Ascending aorta (tissue), 2 donors: ENCODE results near the gene ZSCAN12. TPM values are rescaled to one million over a fixed set of nuclear protein-coding genes. Genes with fewer than 3 reads are reported as not detected.

Source experiments
- DNase-seq, 2 donors: peaks; one replicate each; pipeline ENCODE4 v3.0.0-alpha.2; 2019; ENCODE audit warnings: low spot score in 2 of 2
- H3K27ac ChIP-seq, 2 donors: fragments of 200-600 bp; sonication (generic); one replicate each; pipeline ENCODE4 v1.5.1; 2016 to 2017; ENCODE audit warnings: mild to moderate bottlenecking in 1 of 2
- H3K27me3 ChIP-seq: fragments of 200-600 bp; sonication (generic); one replicate; pipeline ENCODE4 v1.5.1; 2017
- H3K36me3 ChIP-seq, 2 donors: fragments of 200-600 bp; sonication (generic); one replicate each; pipeline ENCODE4 v1.5.1; 2016
- H3K4me1 ChIP-seq, 2 donors: fragments of 200-600 bp; sonication (generic); one replicate each; pipeline ENCODE4 v1.5.1; 2016 to 2017; ENCODE audit warnings: mild to moderate bottlenecking in 1 of 2
- H3K4me3 ChIP-seq, 2 donors: fragments of 200-600 bp; sonication (generic); one replicate each; pipeline ENCODE4 v1.5.1; 2016 to 2017; ENCODE audit warnings: mild to moderate bottlenecking in 1 of 2
- H3K9me3 ChIP-seq, 2 donors: fragments of 200-600 bp; sonication (generic); one replicate each; pipeline ENCODE4 v1.5.1; 2016
- CTCF ChIP-seq, 3 experiments: fragments of 200-600 bp in 2 of 3; fragments of 450-650 bp in 1 of 3; sonication (generic) in 2 of 3; IDR thresholded peaks; one replicate each; pipeline ENCODE4 v1.5.1; 2016 to 2019; ENCODE audit warnings: antibody characterized with exemption in 3 of 3, mild to moderate bottlenecking in 1 of 3, moderate library complexity in 1 of 3
- intact Hi-C: fragments of 100-400 bp; cut with DNase I; formaldehyde crosslinking; loops from one replicate; pipeline ENCODE4 v1.15.1; 2023
- total RNA-seq: library from RNA; depleted of rRNA; stranded (reverse); fragments of >200 nt; gene quantifications from one replicate; pipeline ENCODE4 v1.1.0, GENCODE V29; 2016

ZSCAN12 gene
- total RNA-seq, 1 donor from 2014 or later: 5.3 TPM

DNA sequence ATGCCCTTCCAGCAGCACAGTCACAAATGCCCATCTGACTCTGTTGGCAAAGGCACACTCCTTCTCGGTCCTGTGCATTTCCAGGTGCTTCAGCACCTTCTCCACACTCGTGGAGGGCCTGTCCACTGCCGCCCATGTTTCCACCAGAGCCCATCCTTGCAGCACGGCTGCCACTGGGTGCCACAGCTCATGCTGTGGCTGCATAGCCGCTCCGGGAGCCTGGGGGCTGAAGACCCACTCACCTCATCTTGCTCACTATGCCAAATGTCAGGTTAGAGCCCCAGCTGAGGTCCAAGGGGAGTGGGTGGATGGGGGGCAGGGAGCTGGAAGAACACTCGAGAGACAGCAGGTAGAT is 42.9 kb downstream of the ZSCAN12 start:
- DNase-seq: no peak
- peaks cover 0 to 9% of the 10 kb centered on the region in 2 donors for H3K4me1 ChIP-seq
- TF ChIP-seq CTCF (IDR thresholded peaks at IDR 0.05): no peak
- no peaks in the 10 kb centered on the region for H3K27me3 ChIP-seq
- peak overlapping the region in 1 of 2 donors; percentile 64 for H3K4me3 ChIP-seq
- intact Hi-C loops: loop anchor here (1.0 to 10.0 kb wide), 5 partner anchors 104 to 1172 kb away; partner anchors contain the start of genes ZKSCAN4, ZSCAN16 and ZSCAN9
- peaks cover 0 to 8% of the 10 kb centered on the region in 2 donors for H3K36me3 ChIP-seq
- H3K9me3 ChIP-seq: no peaks in the 10 kb centered on the region
- peak overlapping the region; percentile 53 to 76 for H3K27ac ChIP-seq

DNA sequence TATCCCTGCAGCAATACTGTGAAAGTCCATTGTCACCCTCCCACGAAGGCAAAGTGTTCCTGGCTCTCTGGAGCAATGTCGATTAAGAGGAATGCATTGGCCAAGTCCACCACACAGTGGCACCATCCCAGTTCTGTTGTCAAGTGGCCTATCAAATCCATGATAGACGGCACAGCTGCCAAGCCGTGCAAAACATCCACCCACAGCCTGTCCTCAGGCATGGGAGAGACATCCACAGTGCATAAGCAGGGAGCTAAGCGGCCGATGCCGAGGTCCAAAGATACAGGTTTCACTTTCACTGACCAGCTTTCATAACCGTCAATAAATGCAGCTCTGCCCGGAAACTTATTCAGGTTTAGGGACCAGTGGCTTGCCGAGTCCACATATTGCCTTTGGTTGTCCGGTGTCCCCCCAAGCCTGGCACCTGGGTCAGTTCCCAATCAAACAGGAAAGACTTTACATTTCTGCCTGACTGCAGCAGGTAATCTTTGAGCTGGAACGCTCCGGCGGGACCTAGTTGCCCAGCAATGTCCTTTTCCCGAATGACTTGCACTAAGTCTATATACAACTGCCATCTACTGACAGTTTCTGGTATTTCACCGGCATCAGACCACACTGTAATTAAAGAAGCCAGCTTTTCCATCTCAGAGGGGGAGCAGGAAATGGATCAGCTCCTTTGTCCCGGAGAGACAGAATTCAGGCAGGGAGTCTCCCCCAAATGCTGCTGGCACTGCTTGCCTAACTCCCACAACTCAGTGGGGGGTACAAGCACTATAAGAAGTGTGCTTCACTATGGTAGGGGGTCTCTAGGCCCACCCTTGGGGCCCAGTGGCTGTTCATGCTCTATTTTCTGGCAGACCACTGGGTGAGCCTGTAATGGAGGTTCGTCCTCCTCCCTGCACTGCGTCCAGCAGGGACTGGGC is 43.5 kb downstream of the ZSCAN12 start:
- Histone ChIP-seq H3K27ac (peak overlapping the region; percentile 53 to 76), H3K9me3 (no peaks in the 10 kb centered on the region), H3K4me1 (peaks cover 0 to 12% of the 10 kb centered on the region in 2 donors), H3K36me3 (peaks cover 0 to 4% of the 10 kb centered on the region in 2 donors), H3K4me3 (peak overlapping the region; percentile 51 to 64), H3K27me3 (no peaks in the 10 kb centered on the region)
- peak; percentile 23 to 86 for DNase-seq
- peak; percentile 78 to 83 (median 80) for TF ChIP-seq CTCF (IDR thresholded peaks at IDR 0.05)
- intact Hi-C loops: loop anchor here (1.0 to 10.0 kb wide), 5 partner anchors 104 to 1171 kb away; partner anchors contain the start of genes ZKSCAN4, ZSCAN16 and ZSCAN9

DNA sequence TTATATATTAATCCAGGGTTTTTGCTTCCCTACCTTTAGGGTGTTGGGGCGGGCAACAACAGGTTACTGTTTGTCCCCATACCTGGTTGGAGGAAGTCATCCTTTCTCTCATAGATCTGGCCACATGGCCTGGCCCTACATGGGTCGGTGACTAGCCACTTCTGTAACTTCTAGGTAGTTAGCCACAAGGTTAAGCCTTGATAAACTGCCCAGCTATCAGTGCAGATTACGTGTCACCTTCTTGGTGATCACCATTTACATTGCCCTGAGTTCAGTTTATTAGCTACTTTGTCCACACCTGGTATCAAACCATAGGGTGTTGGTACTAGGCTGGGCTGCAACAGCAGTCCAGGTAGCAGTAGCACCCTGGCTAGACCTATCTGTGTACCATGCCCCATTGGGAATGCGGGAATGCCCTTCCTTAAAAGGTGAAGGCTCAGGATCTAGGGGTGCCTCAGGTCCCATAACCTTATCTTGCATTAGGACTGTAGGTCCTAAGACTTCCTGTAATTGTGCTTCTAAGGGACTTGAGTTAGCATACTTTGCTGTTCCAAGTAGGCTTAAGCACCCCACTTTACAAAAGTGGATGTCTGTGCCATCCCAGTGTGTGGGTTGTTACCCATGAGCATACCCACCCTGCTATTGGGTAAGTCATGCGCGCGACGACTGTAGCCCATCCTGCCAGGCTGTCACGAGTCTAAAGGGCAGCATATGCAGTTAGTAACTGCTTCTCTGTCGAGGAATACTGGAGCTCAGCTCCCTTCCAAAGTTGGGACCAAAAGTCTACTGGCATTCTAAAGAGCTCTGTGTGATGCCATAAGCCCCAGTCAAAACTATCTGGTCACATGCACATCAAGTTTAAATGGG is 44.6 kb downstream of the ZSCAN12 start:
- no peak for DNase-seq
- Histone ChIP-seq H3K27ac (peak overlapping the region; percentile 53 to 76), H3K9me3 (no peaks in the 10 kb centered on the region), H3K36me3 (no peaks in the 10 kb centered on the region), H3K4me1 (peaks cover 0 to 16% of the 10 kb centered on the region in 2 donors), H3K4me3 (peak overlapping the region; percentile 51 to 64), H3K27me3 (no peaks in the 10 kb centered on the region)
- TF ChIP-seq CTCF (IDR thresholded peaks at IDR 0.05): no peak
- intact Hi-C loops: loop anchor here (5.0 to 10.0 kb wide), 2 partner anchors 233 to 1170 kb away; partner anchors contain the start of gene ZSCAN16

DNA sequence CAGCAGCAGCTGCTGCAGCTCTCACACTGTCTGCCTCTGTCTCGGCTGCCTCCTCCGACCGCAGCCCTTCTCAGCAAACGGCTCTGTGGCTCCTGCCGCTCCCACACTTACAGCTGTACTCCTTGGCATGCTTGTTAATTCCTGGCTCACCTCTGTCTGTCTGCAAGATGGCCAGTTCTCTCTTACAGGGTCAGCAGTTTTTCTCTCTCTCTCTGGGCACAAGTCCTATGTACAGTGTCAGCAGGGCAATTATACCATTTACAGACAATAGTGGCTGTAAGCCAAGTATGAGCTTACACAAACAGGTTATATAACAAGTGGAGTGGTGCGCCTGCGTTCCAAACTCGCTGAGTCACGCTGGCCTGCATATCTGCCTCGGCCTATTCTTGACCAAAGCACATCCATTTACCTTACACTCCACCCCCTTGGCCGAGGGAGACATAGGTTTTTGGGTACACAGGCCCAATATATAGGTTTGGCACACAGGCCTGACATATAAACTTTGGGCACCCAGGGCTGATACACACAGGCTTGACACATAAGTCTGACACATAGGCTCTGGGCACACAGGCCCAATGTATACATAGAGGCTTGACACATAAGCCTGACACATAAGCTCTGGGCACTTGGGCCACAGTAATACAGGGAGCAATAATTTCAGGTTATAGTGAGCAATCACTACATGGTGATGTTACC is 45.4 kb downstream of the ZSCAN12 start:
- intact Hi-C loops: loop anchor here (10.0 kb wide), 1 partner anchor 1169 kb away; no protein-coding TSS in a partner anchor
- peaks cover 0 to 16% of the 10 kb centered on the region in 2 donors for H3K4me1 ChIP-seq
- no peaks in the 10 kb centered on the region for H3K36me3 ChIP-seq
- no peaks in the 10 kb centered on the region for H3K9me3 ChIP-seq
- H3K27me3 ChIP-seq: no peaks in the 10 kb centered on the region
- H3K4me3 ChIP-seq: no peak overlapping the region
- no peak for TF ChIP-seq CTCF (IDR thresholded peaks at IDR 0.05)
- H3K27ac ChIP-seq: peak overlapping the region; percentile 53 to 76
- DNase-seq: no peak

DNA sequence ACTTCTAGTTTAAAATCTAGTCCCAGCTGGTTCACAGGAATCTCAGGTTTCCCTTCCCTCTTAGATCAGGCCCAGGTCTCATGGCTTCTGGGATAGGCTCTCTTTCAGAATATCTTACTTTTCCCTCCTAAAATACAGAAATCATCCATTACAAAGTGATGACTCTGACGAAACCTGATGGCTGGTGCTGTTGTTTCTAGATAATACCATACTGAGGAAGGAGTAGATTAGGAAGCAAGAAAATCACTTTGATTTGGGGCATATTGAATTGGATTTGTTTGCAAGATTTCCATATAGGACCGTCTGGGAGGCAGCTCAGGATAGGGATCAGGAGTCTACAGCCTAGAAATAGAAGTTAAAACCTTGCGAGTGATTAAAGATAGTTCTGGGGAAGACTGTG is 46.2 kb downstream of the ZSCAN12 start:
- Histone ChIP-seq H3K4me1 (peaks cover 0 to 16% of the 10 kb centered on the region in 2 donors), H3K27me3 (no peaks in the 10 kb centered on the region), H3K9me3 (no peaks in the 10 kb centered on the region), H3K36me3 (no peaks in the 10 kb centered on the region), H3K4me3 (no peak overlapping the region), H3K27ac (peak overlapping the region; percentile 53 to 76)
- no peak for DNase-seq
- intact Hi-C loops: loop anchor here (10.0 kb wide), 1 partner anchor 1169 kb away; no protein-coding TSS in a partner anchor
- TF ChIP-seq CTCF (IDR thresholded peaks at IDR 0.05): no peak
